ENCODE data around the gene IFI6. TPM values are rescaled to one million over a fixed set of nuclear protein-coding genes. Genes with fewer than 3 reads are reported as not detected.

Gene IFI6
- total RNA-seq, 1 donor from 2014 or later, result 3,307 TPM

- Mint-ChIP-seq H3K27ac (ENCODE audit: unreplicated experiment) (peak overlapping the region; percentile 98), H3K27me3 (ENCODE audit: low read depth, unreplicated experiment) (no peaks in the 10 kb centered on the region)
- no peaks in the 10 kb centered on the region for H4K20me1 ChIP-seq (ENCODE audit: insufficient read depth, low read length)
Observed at GRCh38 chr1:27672750-27673112, 739 bp upstream of the IFI6 start.

GRCh38 chr1:27669876-27670275 lies 2.1 kb downstream of the IFI6 start:
- no peaks in the 10 kb centered on the region for H3K9me3 ChIP-seq (ENCODE audit: insufficient read depth, low read depth, low read length)
- no peak overlapping the region for H3K9ac ChIP-seq (ENCODE audit: low read length)
- Mint-ChIP-seq H3K27me3 (ENCODE audit: low read depth, unreplicated experiment) (no peaks in the 10 kb centered on the region), H3K9me3 (ENCODE audit: unreplicated experiment) (no peaks in the 10 kb centered on the region), H3K4me1 (ENCODE audit: low read depth, unreplicated experiment) (peaks cover 33% of the 10 kb centered on the region), H3K36me3 (ENCODE audit: low read depth, unreplicated experiment) (peaks cover 35% of the 10 kb centered on the region), H3K27ac (ENCODE audit: unreplicated experiment) (peak overlapping the region; percentile 89), H3K4me3 (ENCODE audit: unreplicated experiment) (peak overlapping the region; percentile 100)
- H3K4me1 ChIP-seq (ENCODE audit: insufficient read depth, low read length), result peaks cover 17% of the 10 kb centered on the region
- no peak for FAIRE-seq
- TF ChIP-seq CTCF (IDR thresholded peaks at IDR 0.05; ENCODE audit: insufficient read depth, low read depth, low read length), result no peak
- TF ChIP-seq EZH2 (IDR thresholded peaks at IDR 0.05; ENCODE audit: insufficient read depth, low read length), result no peak
- no peaks in the 10 kb centered on the region for H3K79me2 ChIP-seq (ENCODE audit: insufficient read depth, low read length)
- no peak overlapping the region for H3K27ac ChIP-seq (ENCODE audit: low read depth, low read length)
- DNase-seq (ENCODE audit: low read depth), result no peak
- no peak overlapping the region for H3K4me3 ChIP-seq (ENCODE audit: insufficient read depth, low read depth, low read length)
- no peaks in the 10 kb centered on the region for H4K20me1 ChIP-seq (ENCODE audit: insufficient read depth, low read length)
- no peaks in the 10 kb centered on the region for H3K36me3 ChIP-seq (ENCODE audit: insufficient read depth, low read length)
- H2AFZ ChIP-seq (ENCODE audit: low read depth, low read length), result no peak overlapping the region
- H3K4me2 ChIP-seq (ENCODE audit: low read length), result peak overlapping the region; percentile 84
- no peaks in the 10 kb centered on the region for H3K27me3 ChIP-seq (ENCODE audit: insufficient read depth, low read length)

More at GRCh38 chr1:27672750-27673112, 739 bp upstream of the IFI6 start:
- peak overlapping the region; percentile 49 for H3K27ac ChIP-seq (ENCODE audit: low read depth, low read length)
- TF ChIP-seq EZH2 (IDR thresholded peaks at IDR 0.05; ENCODE audit: insufficient read depth, low read length) (no peak), CTCF (IDR thresholded peaks at IDR 0.05; ENCODE audit: insufficient read depth, low read depth, low read length) (no peak)
- peak; percentile 65 for DNase-seq (ENCODE audit: low read depth)
- peak overlapping the region; percentile 86 for H3K4me2 ChIP-seq (ENCODE audit: low read length)
- Mint-ChIP-seq H3K36me3 (ENCODE audit: low read depth, unreplicated experiment) (peaks cover 23% of the 10 kb centered on the region), H3K9me3 (ENCODE audit: unreplicated experiment) (no peaks in the 10 kb centered on the region), H3K4me1 (ENCODE audit: low read depth, unreplicated experiment) (peaks cover 9% of the 10 kb centered on the region), H3K4me3 (ENCODE audit: unreplicated experiment) (peak overlapping the region; percentile 100)
- H2AFZ ChIP-seq (ENCODE audit: low read depth, low read length), result peak overlapping the region; percentile 74
- H3K4me3 ChIP-seq (ENCODE audit: insufficient read depth, low read depth, low read length), result peak overlapping the region; percentile 59
- no peaks in the 10 kb centered on the region for H3K9me3 ChIP-seq (ENCODE audit: insufficient read depth, low read depth, low read length)
- FAIRE-seq, result no peak
- H3K36me3 ChIP-seq (ENCODE audit: insufficient read depth, low read length), result no peaks in the 10 kb centered on the region
- H3K79me2 ChIP-seq (ENCODE audit: insufficient read depth, low read length), result no peaks in the 10 kb centered on the region
- peak overlapping the region; percentile 68 for H3K9ac ChIP-seq (ENCODE audit: low read length)
- H3K27me3 ChIP-seq (ENCODE audit: insufficient read depth, low read length), result no peaks in the 10 kb centered on the region
- peaks cover 17% of the 10 kb centered on the region for H3K4me1 ChIP-seq (ENCODE audit: insufficient read depth, low read length)

GRCh38 chr1:27668808-27669723 lies 2.9 kb downstream of the IFI6 start:
- Histone ChIP-seq H3K27ac (ENCODE audit: low read depth, low read length) (no peak overlapping the region), H4K20me1 (ENCODE audit: insufficient read depth, low read length) (no peaks in the 10 kb centered on the region), H3K4me2 (ENCODE audit: low read length) (peak overlapping the region; percentile 84), H3K9me3 (ENCODE audit: insufficient read depth, low read depth, low read length) (no peaks in the 10 kb centered on the region), H3K27me3 (ENCODE audit: insufficient read depth, low read length) (no peaks in the 10 kb centered on the region), H3K4me3 (ENCODE audit: insufficient read depth, low read depth, low read length) (peak overlapping the region; percentile 57), H3K9ac (ENCODE audit: low read length) (peak overlapping the region; percentile 32), H2AFZ (ENCODE audit: low read depth, low read length) (peak overlapping the region; percentile 95), H3K79me2 (ENCODE audit: insufficient read depth, low read length) (no peaks in the 10 kb centered on the region), H3K4me1 (ENCODE audit: insufficient read depth, low read length) (peaks cover 17% of the 10 kb centered on the region), H3K36me3 (ENCODE audit: insufficient read depth, low read length) (no peaks in the 10 kb centered on the region)
- DNase-seq (ENCODE audit: low read depth), result no peak
- TF ChIP-seq EZH2 (IDR thresholded peaks at IDR 0.05; ENCODE audit: insufficient read depth, low read length) (no peak), CTCF (IDR thresholded peaks at IDR 0.05; ENCODE audit: insufficient read depth, low read depth, low read length) (peak; percentile 84)
- no peaks in the 10 kb centered on the region for H3K9me3 Mint-ChIP-seq (ENCODE audit: unreplicated experiment)
- peak overlapping the region; percentile 80 for H3K27ac Mint-ChIP-seq (ENCODE audit: unreplicated experiment)
- no peaks in the 10 kb centered on the region for H3K27me3 Mint-ChIP-seq (ENCODE audit: low read depth, unreplicated experiment)
- H3K36me3 Mint-ChIP-seq (ENCODE audit: low read depth, unreplicated experiment), result peaks cover 37% of the 10 kb centered on the region
- no peak for FAIRE-seq
- peaks cover 39% of the 10 kb centered on the region for H3K4me1 Mint-ChIP-seq (ENCODE audit: low read depth, unreplicated experiment)
- peak overlapping the region; percentile 100 for H3K4me3 Mint-ChIP-seq (ENCODE audit: unreplicated experiment)
